ENCODE data around the gene TLR3.

GRCh38 chr4:186082221-186082620 lies 13.3 kb downstream of the TLR3 start:
- TF ChIP-seq FOXK2 (IDR thresholded peaks at IDR 0.05) (no peak), SP1 (IDR thresholded peaks at IDR 0.05) (no peak), NFRKB (IDR thresholded peaks at IDR 0.05) (no peak), FOXM1 (IDR thresholded peaks at IDR 0.05; ENCODE audit: borderline replicate concordance) (no peak), HDGF (IDR thresholded peaks at IDR 0.05; ENCODE audit: borderline replicate concordance) (no peak), LEF1 (IDR thresholded peaks at IDR 0.05; ENCODE audit: borderline replicate concordance) (no peak), SUZ12 (IDR thresholded peaks at IDR 0.05) (no peak), ELF4 (IDR thresholded peaks at IDR 0.05) (no peak), ARNT (IDR thresholded peaks at IDR 0.05) (no peak), TARDBP (IDR thresholded peaks at IDR 0.05) (no peak), BHLHE40 (IDR thresholded peaks at IDR 0.05; ENCODE audit: borderline replicate concordance) (no peak), FOXA1 (IDR thresholded peaks at IDR 0.05) (no peak)

Data from HEK293T (cell line).